ENCODE data around the gene ACSM3.
"Not testable (repeated sequence)": the region's sequence is repeated elsewhere in the genome, so short reads cannot be mapped to it uniquely, and the experiment has no call there.

The ACSM3 gene

DNA sequence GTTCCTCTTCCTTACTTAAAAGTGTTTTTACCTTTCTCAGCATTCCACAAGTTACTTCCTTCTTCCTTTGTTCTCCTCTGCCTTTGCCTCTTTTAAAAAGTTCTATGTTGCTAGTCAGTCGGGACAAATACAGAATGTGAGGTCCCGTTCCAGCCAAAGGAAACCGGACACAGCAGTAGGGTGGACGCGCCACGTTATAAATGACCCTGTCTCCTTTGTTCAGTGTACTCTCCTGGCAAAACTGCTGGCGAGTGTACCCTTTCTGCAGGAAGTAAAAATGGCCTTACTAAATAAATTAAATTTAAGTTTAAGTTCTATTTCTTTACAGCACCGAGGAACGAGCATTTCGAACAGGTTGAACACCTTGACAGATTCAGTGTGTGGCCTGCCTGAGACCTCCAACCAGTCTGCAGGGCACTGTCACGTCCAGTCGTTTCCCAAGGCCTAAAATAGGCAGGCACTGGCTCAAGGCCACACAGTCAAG is 41.9 kb downstream of the ACSM3 start:
- not testable (repeated sequence) for DNase-seq (ENCODE audit: low read depth in 3 of 3)

DNA sequence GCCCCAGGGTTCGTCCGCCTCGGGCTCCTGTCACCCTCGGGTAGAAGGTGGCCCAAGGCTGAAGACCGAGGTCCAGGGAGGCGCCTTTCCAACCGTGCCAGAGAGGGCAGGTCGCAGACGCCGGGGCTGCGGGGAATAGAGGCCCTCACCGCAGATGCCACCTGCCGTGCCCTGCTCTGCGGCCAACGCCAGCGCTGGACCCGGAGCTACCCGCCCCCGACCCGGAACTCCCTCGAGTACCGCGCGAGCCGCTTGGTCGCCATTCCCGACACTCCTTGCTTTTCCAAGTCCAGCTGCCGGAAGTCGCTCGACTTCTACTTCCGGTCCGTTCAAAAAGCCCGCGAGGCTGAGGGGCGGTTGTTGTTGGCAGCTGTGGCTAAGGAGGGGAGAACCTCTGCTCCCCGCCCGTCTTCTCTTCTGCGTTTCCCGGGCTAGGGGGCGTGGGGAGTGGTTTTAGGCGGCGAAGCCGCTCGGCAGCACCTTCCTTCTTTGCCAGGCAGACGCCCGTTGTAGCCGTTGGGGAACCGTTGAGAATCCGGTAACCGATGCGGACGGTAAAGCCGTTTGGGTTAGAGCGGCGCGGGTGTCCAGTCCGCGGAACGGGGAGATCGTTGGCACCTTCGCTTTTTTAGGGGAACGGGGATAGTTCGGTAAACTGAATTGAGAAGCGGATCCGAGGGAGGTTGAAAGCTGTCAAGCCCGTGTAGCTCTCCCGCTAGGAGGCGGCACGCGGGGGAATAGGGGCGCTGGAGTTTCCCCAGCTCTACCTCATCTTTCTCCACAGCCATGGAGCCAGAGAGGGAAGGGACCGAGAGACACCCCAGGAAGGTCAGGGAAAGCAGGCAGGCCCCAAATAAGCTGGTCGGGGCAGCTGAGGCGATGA is 42.6 kb downstream of the ACSM3 start, which contains the start of the genes ERI2 and REXO5:
ERI2 (minus strand) TSS at position 305 of the 883 bp plus-strand sequence; CDS start at position 263, 42 bp downstream.
REXO5 (plus strand) TSS at position 360 of the 883 bp plus-strand sequence; CDS start at position 787, 427 bp downstream.
- peak; percentile 58 to 81 (median 63) for DNase-seq (ENCODE audit: low read depth in 3 of 3)

DNA sequence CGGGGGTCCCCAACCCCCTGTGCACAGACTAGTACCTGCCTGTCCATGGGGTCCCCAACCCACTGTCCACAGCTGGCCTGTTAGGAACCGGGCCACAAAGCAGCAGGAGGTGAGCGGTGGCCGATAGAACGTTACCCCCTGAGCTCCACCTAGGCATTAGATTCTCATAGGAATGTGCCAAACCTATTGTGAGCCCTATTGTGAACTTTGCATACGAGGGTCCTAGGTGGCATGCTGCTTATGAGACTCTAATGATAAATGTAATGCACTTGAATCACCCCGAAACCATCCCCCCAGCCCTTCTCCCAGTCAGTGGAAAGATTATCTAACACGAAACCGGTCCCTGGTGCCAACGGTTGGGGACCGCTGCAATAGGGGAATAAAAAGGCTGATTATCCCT is 44.0 kb downstream of the ACSM3 start:
- DNase-seq (ENCODE audit: low read depth in 3 of 3), result no peak

DNA sequence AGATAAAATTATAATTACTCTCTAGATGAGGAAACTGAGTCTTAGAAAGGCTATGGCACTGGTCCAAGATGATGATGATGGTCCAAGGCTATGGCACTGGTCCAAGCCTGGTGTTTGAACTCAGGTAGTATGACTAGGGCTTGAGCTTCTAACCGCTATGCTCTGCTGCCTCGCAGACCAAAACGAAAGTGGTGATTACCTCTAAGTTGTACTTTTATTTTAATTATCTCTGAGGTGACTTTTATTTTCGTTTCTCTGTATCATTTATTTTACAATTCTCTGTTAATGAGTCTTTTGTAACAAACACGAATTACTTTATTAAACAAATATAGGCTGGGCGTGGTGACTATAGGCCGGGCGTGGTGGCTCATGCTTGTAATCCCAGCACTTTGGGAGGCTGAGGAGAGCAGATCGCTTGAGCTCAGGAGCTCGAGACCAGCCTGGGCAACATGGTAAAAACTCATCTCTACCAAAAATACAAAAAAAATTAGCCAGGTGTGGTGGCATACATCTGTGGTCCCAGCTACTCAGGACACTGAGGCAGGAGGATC is 48.1 kb downstream of the ACSM3 start:
- DNase-seq (ENCODE audit: low read depth in 3 of 3), result no peak

DNA sequence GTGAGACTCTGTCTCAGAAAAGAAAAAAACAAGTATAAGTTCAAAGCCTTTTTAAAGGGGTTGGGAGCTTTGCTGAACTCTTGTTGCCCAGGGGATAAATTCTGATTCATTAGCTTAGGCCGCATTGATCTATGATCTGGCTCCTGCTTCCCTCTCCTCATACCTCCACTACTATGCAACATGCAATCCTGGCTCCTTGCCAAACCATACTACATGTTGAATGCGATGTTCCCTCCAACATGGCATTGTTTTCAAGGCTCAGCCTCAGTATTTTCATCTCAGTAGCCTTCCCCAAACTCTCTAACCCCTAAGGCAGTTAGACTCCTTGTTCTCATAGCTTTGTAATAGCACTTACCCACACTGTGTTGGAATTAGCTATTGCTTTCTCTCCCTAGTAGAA is 48.7 kb downstream of the ACSM3 start:
- no peak for DNase-seq (ENCODE audit: low read depth in 3 of 3)

DNA sequence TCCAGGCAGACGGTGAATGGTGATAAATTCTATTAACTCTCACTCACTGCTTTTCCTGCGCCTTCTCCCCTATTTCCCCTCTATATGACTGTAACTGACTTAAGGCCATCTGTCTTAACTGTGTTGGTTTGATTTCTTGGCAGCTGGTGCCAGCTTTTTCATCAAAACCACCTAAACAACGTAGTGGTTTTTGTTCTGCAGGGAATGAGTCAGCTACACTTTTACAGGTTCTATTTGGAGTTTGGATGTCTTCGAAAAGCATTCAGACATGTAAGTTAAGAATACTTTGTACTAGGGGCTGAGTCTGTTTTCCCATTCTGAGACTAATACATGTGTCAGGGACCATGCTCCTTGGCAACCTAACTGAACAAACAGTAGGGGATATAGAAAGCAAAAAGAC is 51.0 kb downstream of the ACSM3 start:
- no peak for DNase-seq (ENCODE audit: low read depth in 3 of 3)

DNA sequence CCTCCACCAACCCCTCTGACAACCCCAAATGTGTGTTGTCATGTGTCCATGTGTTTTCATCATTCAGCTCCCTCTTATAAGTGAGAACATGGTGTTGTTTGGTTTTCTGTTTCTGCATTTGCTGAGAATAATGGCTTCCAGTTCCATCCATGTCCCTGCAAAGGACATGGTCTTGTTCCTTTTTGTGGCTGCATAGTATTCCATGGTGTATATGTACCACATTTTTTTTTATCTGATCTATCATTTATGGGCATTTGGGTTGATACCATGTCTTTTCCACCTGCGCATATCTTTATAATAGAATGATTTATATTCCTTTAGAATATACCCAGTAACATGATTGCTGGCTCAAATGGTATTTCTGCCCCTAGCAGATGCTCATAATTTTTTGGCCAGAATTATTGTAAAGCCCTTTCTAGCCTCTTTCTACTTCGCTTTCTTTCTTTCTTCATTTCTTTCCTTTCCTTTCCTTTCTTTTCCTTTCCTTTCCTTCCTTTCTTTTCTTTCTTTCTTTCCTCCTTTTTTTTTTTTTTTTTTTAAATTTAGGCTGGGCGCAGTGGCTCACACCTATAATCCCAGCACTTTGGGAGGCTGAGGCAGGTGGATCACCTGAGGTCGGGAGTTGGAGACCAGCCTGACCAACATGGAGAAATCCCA is 55.2 kb downstream of the ACSM3 start:
- no peak for DNase-seq (ENCODE audit: low read depth in 3 of 3)

DNA sequence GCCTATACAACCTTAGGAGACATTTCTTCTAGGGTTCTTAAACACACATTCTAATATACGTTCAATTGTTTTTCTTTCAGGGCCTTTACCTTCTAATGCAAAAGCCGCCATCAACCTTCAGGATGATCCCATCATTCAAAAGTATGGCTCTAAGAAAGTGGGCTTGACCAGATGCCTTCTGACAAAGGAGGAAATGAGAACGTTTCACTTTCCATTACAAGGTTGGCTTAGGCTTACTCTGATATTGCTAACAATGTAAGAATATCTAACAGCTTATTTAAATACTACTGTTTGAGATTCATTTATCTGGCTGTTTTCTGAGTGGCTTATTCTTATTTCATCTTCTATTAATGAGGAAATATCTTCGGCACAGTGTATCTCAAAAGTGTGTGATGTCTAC is 57.9 kb downstream of the ACSM3 start:
- DNase-seq (ENCODE audit: low read depth in 3 of 3), result no peak

DNA sequence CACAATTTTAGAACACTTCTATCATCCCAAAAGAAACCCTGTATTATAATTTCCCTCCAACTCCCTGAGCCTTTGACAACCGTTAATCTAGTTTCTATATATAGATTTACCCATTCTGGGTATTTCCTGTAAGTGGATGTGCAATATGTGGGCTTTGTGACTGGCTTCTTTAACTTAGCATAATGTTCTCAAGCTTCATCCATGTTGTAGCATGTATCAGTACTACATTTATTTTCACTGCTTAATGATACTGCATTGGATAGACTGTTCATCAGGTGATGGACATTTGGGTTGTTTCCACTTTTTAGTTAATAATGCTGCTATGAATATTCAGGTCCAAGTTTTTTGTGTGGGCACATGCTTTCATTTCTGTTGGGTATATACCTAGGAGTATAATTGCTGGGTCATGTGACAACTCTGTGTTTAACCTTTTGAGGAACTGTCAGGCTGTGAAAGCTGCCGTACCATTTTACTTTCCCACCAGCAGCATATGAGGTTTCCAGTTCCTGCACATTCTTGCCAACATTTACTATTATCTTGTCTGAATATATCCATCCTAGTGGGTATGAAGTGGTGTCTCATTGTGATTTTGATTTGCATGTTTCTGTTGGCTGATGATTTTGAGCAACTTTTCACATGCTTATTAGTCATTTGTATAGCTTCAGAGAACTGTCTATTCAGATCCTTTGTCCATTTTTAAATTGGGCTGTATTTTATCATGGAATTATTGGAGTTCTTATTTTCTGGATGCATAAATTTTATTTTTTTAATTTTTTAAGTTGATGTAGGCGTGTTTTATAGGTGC is 58.9 kb downstream of the ACSM3 start:
- no peak for DNase-seq (ENCODE audit: low read depth in 3 of 3)

DNA sequence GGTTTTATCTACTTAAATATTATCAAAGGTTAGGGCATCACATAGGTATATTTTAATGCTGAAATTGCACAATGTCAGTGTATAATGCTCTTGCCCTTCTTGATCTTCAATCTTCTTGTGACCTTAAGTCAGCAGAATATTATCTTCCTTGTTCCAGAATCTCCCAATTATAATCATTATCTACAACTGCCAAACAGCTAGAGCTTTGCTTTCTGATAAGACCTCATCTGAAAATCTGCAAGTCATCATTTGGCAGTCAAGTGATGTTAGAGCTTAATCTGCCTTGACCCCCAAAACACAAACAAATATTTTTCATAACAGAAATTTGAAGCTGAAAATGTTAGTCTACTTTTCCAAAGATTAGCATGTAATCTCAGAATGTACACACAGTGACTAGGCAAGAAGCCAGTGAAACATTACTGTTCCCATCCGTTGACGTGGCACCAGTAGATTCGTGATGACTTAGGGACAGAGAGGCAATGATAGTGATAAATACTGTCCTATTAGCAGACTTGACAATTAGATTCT is 62.3 kb downstream of the ACSM3 start:
- no peak for DNase-seq (ENCODE audit: low read depth in 3 of 3)

DNA sequence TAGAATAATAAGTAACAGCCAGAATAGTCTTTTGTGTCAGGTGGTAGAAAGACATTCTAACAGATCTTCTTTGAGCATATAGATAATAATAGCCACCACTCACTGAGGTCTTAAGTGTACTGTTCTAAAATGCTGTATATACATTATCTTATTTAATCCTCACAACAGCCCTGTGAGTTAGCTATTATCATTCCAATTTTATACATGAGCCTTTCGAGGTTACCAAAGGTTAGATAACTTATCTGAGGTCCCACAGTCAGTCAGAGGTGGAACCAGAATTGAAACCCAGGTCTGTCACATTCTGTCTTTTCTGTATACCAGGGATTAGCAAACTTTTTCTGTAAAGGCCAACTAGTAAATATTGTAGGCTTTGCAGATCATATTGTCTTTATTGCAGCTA is 65.7 kb downstream of the ACSM3 start:
- DNase-seq (ENCODE audit: low read depth in 3 of 3), result no peak

DNA sequence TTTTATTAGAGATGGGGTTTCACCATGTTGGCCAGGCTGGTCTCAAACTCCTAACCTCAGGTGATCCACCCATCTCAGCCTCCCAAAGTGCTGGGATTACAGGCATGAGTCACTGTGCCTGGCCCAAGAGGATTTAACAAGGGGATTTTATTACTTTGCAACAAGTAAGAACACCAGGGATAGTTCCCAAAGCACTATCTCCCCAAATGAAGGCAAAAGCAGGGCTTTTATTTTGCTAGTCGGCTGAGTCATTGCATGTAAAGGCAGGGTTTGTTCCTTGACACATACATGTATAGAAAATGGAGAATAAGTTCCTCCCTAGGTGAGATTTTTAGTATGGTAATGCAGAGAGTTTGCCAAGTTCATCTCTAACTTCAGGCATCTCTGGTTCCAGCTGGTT is 66.6 kb downstream of the ACSM3 start:
- DNase-seq (ENCODE audit: low read depth in 3 of 3), result no peak

DNA sequence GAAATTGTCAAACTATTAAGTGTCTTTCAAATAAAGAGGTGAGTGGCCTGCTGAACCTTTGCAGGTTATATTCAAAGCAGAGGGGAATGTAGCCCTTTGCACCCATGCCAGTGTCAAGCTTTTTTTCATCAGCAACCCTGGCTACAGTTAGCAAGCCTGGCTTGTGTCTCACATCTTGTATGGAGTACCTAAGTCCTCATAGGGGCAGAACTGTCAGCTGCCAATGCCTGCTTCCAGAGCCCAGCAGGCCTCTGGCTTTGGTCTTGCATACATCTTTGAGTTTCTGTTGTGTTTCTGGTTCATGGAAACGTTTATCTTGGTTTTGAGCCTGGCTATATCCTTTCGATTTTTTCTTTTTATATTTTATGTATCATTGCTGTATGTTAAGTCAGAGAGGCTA is 69.3 kb downstream of the ACSM3 start:
- no peak for DNase-seq (ENCODE audit: low read depth in 3 of 3)

DNA sequence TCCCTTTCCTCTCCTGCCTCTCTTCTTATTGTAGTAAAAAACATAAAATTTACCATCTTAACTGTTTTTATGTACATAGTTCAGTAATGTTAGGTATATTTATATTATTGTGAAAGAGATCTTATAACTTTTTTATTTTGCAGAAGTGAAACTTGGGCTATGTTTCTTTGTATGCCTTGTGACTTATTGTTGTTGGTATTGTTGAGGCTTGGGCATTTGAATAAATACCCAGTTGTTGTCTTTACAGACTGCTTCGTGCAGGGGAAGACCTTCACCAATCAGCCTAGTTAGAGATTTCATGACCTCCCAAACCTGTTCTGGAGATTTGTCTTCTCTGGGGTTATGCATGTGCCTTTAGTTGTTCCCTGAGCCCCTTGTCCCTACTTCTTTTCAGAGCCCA is 74.4 kb downstream of the ACSM3 start:
- no peak for DNase-seq (ENCODE audit: low read depth in 3 of 3)

DNA sequence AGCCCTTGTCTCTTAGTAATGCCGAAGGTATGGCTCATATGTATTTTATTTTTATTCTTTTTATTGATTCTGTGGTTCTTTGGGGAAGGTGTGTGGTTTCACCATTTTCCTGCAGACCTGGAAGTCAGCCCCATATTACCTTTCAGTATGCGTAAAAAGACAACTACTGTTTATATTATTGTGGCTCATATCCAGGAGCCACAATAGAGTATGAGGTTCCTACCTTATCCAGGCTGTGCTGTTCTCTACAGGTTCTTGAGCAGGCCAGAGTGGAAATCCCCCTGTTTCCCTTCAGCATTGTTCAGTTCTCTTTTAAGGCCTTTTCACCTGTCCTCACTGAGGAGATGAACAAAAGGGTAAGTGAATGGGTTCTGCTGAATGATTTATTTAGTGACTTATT is 75.7 kb downstream of the ACSM3 start:
- no peak for DNase-seq (ENCODE audit: low read depth in 3 of 3)

DNA sequence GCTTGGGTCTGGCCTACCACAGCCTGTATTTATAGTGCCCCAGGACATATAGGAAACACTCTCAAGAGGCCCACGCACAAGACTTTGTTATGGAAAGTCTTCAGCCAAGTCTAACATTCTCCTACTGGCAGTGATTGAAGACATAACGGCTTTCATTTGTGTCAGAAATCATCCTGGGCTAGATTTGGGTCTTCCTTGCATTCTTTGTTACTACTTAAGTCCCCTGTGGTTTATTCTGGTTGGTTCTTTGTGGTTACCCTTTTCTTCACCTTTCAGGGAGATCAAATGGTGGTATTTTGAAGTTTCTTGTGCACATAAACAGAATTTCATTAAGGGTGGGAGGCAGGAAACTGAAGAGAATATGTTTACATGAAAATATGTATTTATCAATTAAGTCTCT is 80.2 kb downstream of the ACSM3 start:
- no peak for DNase-seq (ENCODE audit: low read depth in 3 of 3)

DNA sequence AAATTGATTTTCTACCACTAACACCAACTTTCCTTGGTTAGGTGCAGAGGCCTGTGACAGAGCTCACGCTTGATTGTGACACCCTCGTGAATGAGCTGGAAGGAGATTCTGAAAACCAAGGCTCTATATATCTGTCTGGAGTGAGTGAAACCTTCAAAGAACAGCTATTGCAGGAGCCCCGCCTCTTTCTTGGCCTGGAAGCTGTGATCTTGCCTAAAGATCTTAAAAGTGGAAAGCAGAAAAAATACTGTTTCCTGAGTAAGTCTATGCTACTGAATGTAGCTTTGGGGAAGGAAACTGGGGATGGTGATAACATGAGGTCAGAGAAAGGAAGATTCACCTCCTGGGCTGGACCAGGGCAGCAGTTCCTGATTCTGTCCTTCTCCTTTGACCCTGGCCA is 80.8 kb downstream of the ACSM3 start:
- no peak for DNase-seq (ENCODE audit: low read depth in 3 of 3)

DNA sequence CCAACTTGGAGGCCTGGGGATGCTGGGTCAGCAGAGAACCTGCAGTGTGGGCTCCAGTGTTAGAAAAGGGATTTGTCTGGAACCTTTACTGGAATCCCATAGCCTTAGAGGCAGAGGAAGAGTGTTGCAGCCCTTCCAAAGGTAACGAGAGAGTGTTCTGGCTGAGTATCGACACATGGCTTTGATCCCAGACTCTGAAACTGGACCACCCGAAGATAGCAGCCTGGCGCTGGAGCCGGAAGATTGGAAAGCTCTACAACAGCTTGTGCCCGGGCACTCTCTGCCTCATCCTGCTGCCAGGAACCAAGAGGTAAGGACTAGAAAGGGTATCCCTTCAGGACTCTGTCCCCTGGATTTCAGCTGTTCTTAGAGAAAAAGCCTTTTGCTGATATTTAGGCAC is 82.2 kb downstream of the ACSM3 start:
- no peak for DNase-seq (ENCODE audit: low read depth in 3 of 3)

DNA sequence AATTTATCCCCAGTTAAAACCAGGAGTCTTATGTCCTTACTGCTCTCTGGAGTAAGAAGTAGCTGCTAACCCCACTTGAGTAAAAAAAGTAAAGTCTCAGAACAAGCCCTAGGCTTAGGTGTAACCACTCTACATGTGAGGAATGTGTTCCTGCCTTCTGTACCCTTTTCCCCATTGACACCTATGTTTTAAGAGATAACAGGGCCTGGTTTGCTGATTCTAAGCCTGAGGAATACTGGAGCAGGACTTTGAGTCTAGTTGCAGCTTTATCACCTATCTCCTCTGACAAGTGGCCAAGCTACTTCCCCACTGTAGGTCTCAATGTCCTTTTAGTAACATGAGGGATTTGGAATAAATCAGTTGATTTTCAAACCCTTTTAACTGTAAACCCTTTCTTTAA is 82.7 kb downstream of the ACSM3 start:
- no peak for DNase-seq (ENCODE audit: low read depth in 3 of 3)

All from stimulated activated CD4-positive, alpha-beta T cell treated with anti-CD3 and anti-CD28 coated beads, TNF-alpha, amount 100 ng/mL, for 24 hours (primary cell).